Right lobe of liver (tissue), 4 donors: ENCODE data around the gene ANKRD30A.

Experiments used
- POLR2A ChIP-seq: fragments of 450-650 bp; IDR thresholded peaks from one replicate; pipeline ENCODE4 v1.6.1; 2017; ENCODE audit warnings: antibody characterized with exemption, mild to moderate bottlenecking
- TF ChIP-seq, protein P1 (sequence below), 4 donors: fragments of 200-600 bp in 3 of 4; fragments of 450-650 bp in 1 of 4; IDR thresholded peaks; one replicate each; pipeline versions ENCODE4 v1.5.1 to v1.8.0; 2016 to 2022; ENCODE audit warnings: antibody characterized with exemption in 4 of 4, mild to moderate bottlenecking in 2 of 4
- donor health status: DM: no; HTN: no; CAD: no.
- donor health status: DM: no; HTN: no; CAD: no.
- donor health status: DM: no; HTN: yes; CAD: no.

DNA sequence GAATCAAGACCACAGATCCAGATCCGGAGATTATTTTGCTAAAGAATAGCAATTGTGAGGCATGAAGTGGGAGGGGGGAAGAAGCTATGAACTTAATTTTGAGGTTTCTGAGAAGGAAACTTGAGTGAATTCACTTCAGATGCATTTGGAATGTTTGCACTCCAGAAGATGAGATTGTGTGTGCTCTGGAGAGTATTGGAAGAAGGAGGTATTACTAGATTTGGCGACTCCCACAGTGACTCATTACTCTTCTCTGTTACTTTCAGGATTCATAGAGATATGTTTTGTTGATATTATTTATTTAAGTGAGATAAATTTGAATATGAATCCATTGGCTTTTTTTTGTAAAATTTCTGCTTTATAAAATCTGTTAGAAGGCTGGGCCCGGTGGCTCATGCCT, 80.7 kb downstream of the ANKRD30A start:
- TF ChIP-seq, protein P1, sequence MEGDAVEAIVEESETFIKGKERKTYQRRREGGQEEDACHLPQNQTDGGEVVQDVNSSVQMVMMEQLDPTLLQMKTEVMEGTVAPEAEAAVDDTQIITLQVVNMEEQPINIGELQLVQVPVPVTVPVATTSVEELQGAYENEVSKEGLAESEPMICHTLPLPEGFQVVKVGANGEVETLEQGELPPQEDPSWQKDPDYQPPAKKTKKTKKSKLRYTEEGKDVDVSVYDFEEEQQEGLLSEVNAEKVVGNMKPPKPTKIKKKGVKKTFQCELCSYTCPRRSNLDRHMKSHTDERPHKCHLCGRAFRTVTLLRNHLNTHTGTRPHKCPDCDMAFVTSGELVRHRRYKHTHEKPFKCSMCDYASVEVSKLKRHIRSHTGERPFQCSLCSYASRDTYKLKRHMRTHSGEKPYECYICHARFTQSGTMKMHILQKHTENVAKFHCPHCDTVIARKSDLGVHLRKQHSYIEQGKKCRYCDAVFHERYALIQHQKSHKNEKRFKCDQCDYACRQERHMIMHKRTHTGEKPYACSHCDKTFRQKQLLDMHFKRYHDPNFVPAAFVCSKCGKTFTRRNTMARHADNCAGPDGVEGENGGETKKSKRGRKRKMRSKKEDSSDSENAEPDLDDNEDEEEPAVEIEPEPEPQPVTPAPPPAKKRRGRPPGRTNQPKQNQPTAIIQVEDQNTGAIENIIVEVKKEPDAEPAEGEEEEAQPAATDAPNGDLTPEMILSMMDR (IDR thresholded peaks at IDR 0.05) = no peak
- no peak for TF ChIP-seq POLR2A
